Kidney tubule cell (primary cell): ENCODE measurements around the gene PYCR2.
"Not testable (repeated sequence)": the region's sequence is repeated elsewhere in the genome, so short reads cannot be mapped to it uniquely, and the experiment has no call there.

ENCODE experiments used
- DNase-seq: peaks from one replicate; pipeline ENCODE4 v3.0.0-alpha.2; 2018; ENCODE audit warnings: low spot score

The PYCR2 gene

DNA sequence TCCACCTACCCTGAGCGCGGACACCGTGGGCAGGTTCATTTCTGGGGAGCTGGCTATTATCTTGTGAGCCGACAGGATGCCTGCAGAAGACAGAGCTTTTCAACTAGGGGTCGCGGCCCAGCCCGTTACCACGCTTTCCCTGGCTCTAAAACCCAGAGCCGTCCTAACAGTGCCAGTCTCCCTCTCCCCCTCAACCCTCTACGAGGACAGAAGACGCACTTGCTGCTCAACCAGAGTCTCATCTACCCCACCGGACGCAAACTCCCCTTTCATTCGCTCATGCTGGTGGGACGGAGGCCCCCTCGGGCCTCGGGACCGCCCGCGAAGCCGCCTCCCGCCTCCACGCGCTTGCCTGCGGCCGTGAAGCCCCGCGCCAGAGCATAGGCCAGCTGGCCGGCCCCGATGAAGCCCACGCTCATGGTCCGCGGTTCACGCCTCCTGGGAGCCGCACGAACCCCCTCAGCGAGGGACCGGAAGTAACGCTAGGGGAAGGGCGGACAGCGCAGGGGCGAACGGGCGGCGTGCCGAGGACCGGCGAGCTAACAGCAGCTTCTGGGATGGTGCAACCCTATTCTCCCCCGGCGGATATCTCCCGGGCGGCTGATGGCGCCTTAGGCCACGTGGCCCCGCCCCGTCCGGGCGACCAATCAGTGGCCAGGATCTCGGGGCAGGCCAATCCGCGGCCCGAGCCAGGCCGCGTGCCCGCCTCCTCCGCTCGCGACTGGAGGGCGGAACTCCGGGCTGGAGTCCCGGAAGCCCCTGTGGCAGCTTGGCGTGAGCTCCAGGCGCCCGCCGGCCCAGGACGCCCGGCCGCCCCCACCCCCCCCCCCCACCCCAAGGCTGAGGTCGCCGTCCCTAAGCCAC is at the start of gene PYCR2:
Gene PYCR2 (minus strand): TSS at position 559 of the 864 bp plus-strand sequence. CDS start 140 bp downstream, at position 419.
- peak; percentile 97 for DNase-seq

DNA sequence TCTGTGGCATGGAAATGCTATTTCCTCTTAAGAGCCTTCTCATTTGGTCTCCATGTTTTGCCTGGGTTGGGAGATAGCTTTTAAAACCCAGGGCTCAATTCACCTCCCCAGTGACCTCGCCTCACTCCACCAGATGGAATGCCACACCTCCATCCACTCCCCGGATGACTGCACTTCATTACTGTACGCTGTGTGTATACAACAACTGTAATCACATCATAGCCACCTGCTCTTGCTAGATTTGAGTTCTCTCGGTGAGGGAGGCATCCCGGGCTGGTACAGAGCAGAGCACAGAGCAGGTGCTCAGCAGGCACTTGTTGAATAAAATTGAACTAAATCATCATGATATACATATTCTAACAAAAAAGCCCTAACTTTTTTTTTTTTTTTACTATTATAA is 49.1 kb upstream of the PYCR2 start:
- peak; percentile 65 for DNase-seq

DNA sequence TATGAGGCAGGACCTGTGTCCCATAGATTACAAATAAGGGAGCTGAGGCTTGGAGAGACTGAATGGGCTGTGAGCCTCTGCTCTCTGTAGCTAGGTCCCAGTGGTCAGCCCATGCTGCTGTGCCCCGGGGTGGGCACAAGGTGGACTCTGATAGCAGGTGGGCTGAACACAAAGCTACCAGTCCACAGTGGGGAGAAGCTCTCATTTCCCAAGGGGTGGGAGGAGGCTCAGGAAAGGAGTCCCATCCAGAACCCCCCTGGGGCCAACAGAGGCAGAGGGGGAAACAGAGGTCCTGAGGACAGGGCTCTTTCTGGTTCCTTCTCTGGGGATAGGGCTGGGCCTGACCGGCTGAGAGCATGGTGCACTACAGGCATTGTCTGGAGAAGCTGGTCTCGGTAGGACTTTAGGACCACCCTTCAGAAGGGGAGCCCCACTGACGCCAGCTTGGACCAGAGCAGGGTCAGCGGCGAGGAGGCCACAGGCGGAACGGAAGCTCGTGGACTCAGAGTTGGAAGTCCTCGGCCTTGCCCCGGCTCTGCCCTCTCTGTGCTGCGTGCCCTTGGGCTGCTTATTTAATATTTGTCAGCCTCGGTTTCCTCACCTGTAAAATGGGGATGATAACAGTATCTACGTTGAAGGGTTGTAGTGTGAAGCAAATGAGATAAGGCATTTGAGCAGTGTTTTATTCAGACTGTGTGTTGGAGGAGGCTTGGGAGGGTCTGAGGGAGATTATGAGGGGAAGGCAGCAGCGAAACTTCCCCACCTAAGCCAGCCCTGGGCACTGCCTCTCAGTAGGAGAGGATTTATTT is 48.5 kb upstream of the PYCR2 start:
- no peak for DNase-seq

DNA sequence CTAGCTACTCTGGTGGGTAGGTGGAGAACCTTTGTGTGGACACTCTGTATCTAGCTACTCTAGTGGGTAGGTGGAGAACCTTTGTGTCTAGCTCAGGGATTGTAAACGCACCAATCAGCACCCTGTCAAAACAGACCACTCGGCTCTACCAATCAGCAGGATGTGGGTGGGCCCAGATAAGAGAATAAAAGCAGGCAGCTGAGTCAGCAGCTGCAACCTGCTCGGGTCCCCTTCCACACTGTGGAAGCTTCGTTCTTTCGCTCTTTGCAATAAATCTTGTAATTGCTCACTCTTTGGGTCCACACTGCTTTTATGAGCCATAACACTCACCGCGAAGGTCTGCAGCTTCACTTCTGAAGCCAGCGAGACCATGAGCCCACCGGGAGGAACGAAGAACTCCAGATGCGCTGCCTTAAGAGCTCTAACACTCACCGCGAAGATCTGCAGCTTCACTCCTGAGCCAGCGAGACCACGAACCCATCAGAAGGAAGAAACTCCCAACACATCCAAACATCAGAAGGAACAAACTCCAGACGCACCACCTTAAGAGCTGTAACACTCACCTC is 46.6 kb upstream of the PYCR2 start:
- DNase-seq = not testable (repeated sequence)

DNA sequence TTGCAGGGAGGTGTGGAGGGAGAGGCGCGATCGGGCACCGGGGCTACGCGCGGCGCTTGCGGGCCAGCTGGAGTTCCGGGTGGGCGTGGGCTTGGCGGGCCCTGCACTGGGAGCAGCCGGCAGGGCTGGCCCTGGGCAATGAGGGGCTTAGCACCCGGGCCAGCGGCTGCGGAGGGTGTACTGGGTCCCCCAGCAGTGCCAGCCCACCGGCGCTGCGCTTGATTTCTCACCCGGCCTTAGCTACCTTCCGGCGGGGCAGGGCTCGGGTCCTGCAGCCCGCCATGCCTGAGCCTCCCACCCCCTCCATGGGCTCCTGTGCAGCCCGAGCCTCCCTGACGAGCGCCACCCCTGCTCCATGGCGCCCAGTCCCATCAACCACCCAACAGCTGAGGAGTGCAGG is 45.7 kb upstream of the PYCR2 start:
- DNase-seq = not testable (repeated sequence)

DNA sequence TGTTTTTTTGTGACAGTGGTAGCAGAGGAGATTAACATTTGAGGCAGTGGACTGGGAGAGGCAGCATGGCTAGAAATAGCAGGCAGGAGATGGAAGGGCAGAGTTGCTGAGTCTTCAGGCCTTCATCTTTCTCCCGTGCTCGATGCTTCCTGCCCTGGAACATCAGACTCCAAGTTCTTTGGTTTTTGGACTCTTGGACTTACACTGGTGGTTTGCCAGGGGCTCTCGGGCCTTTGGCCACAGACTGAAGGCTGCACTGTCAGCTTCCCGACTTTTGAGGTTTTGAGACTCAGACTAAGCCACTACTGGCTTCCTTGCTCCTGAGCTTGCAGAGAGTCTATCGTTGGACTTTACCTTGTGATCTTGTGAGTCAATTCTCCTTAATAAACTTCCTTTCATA is 41.2 kb upstream of the PYCR2 start:
- no peak for DNase-seq

DNA sequence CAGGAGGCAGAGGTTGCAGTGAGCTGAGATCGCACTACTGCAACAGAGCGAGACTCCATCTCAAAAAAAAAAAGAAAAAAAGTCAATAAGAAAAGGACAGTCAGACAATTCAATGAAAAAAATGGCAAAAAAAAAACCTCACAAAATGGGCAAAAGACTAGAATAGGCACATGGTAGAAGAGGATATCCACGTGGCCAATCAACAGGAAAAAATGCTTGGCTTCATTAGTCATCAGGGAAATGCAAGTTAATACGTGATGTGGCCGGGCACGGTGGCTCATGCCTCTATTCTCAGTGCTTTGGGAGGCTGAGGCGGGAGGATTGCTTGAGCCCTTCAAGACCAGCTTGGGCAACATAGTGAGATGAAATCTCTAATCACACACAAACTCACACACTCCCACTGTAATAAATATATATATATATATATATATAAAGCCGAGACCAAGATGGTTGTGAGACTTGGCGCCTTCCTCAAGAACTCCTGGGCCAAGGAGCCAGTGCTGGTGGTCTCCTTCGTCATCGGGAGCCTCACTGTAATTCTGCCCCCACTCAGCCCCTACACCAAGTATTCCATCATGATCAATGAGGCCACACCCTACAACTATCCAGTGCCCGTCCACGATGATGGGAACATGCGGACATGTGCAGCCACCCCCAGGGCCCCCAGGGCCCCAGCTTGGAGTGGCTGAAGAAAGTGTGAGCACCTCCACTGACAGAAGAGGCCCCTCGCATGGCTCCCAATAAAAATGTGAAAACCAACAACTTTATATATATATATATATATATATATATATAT is 39.9 kb upstream of the PYCR2 start:
- peak; percentile 64 for DNase-seq

DNA sequence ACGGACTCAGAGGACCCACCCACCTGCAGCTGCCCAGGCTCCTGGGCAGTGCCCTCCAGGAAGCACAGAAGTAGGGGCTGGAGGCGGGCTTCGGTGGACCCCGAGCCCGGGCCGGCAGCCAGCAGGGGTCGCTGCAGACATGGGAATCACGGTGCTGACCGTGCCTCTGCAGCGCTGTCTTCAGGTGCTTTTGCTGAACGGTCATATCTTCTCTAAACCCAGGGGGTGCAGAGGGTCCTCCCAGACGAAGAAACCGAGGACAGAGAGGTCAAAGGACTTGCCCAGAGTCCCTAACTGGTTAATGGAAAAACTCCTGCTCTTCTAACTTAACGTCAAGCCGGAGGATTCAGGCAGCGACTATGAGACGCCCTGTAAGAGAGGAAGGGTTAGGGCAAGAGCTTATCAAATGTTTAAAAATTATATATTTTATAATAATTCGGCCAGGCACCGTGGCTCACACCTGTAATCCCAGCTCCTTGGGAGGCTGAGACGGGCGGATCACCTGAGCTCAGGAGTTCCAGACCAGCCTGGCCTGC is 38.5 kb upstream of the PYCR2 start:
- no peak for DNase-seq

DNA sequence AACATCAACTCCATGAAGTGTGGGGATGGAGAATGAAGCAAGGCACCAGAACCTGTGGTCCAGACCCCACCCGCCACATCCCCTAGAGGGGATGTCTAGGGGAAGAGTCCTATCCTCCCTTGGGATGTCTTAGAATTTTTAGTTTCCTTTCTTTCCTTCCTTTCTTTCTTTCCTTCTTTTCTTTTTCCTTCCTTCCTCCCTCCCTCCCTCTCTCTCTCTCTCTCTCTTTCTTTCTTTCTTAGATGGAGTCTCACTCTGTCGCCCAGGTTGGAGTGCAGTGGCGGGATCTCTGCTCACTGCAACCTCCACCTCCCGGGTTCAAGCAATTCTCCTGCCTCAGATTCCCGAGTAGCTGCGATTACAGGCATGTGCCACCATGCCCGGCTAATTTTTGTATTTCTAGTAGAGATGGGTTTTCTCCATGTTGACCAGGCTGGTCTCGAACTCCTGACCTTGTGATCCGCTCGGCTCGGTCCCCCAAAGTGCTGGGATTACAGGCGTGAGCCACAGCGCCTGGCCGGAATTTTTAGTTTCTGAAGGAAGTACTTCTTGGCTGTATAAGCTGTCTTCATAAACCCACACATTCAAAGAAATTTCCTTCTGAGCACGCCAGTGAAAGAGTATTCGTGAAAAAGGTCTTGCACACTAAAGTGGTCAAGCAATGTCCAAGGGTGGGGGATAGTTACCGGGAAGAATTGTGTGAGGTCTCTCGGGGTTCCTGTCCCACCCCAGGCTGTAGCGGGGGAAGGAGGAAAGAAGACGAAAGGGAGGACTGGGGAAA is 37.8 kb upstream of the PYCR2 start:
- DNase-seq = no peak

DNA sequence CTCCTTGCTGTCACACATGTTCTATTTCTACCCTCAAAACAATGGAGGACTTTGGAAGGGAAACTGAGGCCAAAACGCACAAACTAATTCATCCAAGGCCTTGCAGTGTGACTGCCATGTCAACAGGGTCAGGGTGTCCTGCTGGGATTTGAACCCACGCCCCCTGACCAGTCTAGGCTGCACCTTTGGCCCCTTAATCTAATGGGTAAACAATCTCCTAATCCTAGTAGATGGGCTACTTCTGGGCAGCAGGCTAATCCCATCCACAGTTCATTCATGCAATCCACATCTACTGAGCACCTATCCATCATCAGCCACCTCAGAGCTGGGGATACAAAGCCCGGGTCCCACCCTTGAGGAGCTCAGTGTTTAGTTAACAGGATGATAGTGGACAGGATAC is 34.0 kb upstream of the PYCR2 start:
- no peak for DNase-seq

DNA sequence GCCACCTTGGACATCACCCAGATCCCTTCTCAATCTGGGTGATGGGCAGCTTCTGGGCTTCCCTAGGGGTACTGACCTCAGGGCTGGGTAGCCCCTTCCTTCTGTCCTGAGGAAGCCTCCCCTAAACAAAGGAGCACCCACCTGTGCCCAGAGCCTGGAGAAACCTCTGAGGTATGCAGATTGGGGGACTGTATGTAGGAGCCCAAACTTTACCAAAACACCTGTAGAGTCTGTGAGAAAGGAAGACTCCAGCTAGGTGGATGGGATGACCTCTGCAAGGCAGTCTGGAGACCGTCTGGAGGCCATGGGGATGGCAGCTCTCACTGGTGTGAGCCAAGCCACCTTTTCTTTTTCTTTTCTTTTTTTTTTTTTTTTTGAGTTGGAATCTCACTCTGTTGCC is 30.7 kb upstream of the PYCR2 start:
- DNase-seq = no peak

DNA sequence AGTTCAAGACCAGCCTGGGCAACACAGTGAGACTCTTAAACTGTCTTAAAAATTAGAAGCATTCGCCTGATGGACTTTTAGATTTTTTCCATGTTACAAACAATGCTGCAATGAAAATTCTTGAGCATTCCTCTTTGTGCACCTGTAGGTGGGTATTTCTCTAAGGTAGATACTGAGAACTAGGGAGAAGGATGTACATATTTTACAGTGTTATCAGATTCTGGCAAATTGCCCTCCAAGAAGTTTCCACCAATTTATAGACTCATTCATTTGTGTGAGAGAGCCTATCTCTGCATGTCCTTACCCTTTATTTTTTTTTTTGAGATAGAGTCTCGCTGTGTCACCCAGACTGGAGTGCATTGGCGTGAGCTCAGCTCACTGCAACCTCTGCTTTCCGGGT is 29.3 kb upstream of the PYCR2 start:
- no peak for DNase-seq

DNA sequence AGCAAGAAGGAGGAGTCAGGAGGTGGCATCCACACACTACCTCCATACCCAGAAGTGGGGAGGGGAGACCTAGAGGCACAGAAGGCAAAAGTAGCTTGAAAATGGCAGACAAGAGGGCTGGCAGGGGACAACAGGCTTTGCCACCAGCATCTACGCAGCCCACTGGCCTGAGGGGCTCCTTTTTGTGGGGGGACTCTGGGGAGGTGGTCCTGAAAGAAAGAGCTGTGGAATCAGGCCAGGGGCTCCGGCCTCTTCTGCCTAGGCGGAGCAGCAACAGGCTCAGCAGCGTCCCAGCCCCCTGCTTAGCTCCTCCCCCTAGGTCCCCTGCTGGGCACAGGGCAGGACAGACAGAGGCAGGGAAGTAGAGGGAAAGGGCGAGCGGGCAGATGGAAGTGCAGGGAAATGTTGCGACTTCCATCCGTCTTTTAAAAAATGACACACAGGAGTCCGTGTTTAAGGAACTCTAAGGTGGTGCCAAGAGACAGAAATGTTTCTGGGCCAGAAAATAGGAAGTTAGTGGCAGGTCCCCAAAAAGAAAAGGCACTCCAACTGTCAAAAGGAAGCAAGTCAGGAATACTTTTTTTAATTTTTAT is 27.0 kb upstream of the PYCR2 start:
- DNase-seq = no peak

DNA sequence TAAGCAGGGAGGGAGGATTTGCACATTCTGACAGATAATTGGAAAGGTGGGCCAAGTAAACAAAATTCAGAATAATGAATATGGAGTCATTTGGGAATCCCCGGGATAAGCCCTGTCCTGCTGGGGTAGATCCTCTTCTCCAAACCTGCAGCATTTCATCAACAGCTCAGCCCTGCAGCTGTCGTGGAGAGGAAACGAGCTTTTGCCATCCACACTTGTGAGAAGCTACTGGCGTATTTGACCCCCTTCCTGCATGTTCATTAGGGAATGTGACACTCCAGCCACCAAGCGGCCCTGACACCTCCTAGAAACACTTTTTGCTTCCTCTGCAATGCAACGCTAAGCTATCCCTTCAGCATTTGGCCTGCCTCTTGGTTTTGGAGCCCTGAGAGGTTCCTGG is 25.0 kb upstream of the PYCR2 start:
- DNase-seq = no peak

DNA sequence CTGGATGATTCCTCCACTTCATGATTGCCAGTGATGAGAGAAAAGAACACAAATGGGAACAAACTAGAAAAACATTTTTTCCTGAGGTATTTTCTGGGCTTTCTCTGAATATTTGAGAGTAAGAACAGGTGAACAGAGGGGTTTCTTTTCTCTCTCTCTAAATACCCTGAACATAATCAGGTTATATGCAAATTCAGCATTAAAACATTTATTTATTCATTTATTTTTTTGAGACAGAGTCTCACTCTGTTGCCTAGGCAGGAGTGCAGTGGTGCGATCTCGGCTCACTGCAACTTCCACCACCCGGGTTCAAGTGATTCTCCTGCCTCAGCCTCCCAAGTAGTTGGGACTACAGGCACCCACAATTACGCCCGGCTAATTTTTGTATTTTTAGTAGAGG is 22.8 kb upstream of the PYCR2 start:
- no peak for DNase-seq

DNA sequence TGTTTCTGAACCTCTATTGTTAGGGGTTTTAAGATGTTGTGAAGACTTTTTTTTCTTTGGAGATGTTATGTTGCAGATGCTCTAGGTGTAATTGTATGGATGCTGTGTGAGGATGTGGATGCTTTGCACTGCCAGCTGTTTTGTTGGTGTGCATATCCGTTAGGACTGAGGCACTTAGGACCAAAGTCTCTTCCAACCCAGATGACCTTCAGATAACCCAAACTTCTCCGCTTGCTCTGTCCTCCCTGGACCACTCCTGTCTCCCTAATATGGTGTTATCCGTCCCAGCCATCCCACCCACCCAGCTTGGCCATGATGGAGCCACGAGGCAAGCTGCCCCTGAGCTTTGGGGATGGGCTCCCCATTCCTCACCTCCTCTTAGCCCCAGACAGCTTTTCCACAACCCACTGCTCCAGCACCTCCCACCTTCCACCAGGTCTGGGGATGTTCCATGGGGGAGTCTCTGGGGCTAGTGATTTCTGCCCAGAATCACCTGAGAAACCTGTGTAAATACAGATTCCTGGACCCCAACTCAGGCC is 22.1 kb upstream of the PYCR2 start:
- no peak for DNase-seq

DNA sequence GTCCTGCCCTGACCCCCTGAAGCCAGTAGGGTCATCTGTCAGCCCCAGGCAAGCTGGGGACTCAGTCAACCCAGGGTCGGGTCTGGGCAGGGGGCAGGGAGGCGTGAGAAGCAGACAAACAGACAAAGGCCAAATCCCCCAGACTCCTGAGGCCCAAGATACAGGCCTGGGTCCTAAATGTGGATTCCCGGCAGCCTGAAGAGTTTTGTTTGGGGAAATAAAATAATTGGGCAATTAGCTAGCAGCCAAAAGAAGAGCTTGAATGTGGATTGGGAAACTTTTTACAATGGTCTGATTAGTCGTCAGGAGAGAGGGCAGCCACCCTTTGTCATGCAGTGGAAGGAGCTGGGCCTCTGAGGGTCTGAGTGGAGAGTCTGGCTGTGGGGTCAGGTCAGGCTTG is 21.5 kb upstream of the PYCR2 start:
- no peak for DNase-seq

DNA sequence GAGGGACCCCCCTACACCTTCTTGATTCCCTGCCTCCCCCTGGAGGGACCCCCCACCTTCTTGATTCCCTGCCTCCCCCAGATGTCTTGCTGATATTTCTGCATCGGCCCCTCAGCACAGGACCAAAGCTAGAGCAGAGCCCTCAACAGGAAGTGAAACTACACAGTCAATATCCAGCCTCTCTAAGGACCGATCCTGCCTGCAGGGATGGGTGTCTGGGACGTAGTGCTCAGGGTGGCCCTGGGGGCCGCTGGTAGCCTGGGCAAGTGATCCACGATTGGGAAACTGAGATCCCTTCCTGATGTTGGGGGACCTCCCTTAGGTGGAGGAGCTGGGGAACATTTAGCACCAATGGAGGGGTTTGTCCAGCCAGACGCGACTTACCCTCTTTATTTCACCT is 20.9 kb upstream of the PYCR2 start:
- DNase-seq = no peak

DNA sequence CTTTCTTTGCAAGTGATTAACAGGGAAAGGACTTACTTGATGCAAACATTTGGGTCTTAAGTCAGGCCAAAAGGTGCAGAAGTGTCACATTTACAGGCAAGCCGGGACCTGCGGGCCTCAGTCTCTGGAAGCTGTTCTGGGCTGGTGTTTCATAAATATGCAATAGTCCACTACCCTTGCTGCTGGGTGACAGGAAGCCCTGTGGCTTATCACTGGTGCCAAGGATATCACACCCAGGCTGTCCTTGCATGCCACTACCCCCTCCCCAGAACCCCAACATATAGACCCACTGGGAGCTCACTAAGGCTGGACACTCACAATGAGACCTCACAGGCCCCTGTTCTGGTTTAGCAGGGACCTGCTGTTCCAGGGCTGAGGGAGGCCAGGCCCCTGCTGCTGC is 20.3 kb upstream of the PYCR2 start:
- DNase-seq = no peak

DNA sequence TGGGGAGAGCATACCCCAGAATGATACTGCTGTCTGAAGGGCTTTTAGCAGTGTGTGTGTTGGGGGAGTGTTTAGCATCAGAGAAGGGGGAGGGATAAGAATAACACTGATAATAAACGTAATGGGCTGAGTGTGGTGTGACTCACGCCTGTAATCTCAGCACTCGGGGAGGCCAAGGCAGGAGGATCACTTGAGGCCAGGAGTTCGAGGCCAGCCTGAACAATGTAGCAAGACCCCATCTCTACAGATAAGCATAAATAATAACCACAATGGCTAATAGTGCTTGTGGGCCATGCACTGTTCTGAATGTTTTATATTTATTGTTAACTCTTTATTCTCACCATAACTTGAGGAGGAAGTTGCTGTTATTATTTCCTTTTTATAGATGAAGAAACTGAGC is 19.5 kb upstream of the PYCR2 start:
- DNase-seq = no peak
